Retina (tissue), 1 donor: ENCODE data around the gene SORBS2.
A peak's percentile ranks its signal among the peaks of the same experiment; 100 is the strongest.

ENCODE experiments used
- DNase-seq: peaks from one replicate; pipeline ENCODE4 v3.0.0-alpha.2; 2016

The SORBS2 gene

DNA sequence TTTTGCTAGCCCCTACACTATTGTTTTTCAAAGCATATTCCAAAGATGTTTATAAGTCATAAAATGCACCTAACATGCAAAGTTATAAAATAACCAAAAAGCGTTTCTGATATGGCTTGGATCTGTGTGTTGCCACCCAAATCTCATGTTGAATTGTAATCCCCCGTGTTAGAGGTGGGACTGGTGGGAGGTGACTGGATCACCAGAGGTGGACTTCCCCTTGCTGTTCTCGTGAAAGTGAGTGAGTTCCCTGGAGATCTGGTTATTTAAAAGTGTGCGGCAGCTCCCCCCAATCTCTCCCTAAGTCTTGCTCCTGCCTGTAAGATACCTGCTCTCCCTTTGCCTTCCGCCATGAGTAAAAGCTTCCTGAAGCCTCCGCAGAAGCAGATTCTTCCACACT lies 22.8 kb upstream of the SORBS2 start:
- no peak for DNase-seq

DNA sequence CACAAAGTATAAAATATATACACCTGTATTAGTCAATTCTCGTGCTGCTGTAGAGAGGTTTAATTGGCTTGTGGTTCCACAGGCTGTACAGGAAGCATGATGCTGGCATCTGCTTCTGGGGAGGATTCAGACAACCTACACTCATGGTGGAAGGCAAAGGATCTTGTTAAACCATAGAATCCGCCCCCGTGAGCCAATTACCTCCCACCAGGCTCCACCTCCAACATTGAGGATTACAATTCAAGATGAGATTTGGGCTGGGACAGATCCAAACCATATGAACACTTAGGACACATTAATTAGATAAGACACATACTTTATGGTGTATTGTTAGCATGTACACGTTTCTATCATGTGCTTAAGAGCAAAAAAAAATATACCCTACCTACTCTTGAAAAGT lies 22.1 kb upstream of the SORBS2 start:
- DNase-seq = no peak

DNA sequence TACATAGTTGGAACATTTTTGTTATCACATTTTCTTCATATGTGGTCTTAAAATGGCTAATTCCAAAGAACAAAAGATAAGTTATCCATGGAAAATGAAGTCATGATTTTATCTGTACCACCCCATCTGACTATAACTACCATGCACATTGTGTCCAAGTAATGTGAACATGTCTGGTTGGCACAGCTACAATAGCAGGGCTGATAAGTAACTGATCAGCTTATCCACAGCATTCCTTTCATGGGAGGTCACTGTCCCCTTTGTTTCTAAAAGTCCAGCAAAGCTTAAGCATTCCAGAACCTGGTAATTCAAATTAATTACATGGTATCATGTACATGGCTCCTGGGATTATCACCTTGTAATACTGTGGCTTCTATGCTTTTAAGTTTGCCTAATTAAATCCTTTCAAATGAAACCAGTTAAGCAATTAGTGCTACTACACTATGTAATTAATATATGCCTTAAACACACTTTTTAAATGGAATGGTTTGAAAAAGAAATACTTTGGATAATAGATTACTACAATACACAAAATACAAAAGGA lies 21.1 kb upstream of the SORBS2 start:
- DNase-seq = no peak

DNA sequence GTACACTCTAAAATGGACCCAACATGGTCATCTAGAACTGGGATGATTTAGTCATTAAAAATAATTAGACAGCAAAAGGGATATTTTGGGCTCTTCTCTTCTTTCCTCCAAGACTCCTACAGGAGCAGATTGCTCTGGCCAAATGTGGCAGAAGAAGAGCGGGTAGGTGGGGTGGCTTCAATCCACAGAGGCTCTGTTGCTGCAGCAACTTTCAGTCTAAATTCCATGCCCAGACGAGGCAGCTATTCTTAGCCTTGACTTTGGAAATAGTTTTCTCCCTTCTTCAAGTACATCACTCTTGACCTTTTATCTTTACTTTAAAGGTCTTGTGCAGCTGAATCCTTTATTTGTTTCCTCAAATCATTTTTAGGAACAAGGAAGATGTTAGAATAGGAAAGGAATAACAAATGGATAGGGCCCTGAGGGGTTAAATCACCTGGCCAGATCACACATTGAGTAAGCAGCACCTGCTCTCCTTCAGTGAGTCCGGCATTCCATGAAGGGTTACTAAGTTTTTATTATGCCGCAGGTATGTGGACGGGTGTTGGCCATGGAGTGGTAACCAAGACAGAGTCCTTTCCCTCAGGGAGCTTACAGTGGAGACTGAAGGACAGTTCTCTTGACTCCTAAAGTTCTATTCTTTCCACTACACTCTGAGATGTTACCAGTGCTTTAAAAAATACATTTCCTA lies 19.3 kb upstream of the SORBS2 start:
- DNase-seq = no peak

DNA sequence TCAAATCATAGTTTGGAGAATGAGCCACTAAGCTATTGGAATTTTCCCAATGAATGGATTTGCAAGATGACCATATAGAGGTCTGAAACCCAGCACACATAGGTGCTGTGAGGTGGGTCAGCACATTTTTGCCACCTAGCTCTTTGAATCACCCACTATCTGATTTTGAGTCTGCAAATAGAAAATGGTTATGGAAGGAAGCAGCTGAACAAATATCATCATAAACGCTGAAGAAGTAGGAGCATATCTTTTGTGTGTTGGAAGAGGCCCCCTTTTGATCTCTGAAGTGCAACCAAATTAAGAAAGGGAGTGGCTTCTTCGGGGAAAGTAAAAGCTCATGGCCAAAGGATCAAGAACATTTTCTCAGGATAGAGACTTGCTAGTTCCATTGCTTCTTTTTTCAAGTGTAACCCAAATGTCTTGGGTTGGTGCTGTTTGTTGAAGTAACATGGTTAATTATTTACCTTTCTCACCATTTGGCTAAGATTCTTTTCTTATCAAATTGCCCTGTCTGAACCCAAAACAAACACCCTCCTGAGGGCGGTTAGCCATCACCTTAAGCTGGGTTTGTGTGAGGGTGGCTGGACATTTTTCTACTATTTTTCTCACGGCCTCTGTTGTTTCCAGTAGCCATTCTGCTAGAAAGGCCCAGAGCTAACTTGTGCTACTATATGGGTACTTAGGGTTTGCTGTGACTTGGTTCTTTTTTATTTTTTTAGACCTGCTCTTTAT lies 18.4 kb upstream of the SORBS2 start:
- DNase-seq = no peak

DNA sequence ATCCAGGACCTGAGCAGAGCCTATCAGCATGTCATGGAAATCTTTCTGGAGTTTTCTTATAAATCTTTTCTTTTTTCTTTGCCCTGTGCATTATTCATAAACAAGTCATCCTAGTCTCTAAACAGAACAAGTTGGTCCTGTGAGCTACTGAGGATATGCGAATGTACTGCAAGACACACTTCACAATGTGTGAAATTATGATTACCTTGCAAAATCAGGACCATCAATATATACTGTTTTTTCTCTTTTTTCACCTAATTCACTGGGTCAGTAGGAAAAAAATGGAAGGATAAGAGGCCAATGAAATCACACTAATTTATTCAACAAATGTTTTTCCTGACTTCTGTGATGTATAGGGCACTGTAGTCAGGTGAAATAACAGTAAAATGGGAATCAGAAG lies 14.4 kb upstream of the SORBS2 start:
- no peak for DNase-seq

DNA sequence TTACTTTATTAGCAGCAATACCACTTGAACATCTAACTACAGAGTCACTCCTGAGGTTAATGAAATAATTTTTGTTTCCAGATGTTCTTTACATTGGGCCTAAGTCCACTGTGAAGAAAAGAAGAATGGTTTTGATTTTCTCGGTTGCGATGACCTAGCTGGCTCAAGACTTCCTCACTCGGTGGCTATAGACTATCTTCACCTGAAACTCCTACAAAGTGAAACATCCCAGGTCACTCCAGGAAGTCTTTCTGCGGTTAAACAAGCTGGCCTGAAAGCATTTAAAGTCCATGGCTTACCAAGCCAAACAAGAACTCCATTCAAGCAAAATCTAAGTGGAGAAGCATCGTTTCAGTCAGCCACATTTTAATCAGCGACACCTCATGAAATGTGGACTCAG lies 13.7 kb upstream of the SORBS2 start:
- DNase-seq = no peak

DNA sequence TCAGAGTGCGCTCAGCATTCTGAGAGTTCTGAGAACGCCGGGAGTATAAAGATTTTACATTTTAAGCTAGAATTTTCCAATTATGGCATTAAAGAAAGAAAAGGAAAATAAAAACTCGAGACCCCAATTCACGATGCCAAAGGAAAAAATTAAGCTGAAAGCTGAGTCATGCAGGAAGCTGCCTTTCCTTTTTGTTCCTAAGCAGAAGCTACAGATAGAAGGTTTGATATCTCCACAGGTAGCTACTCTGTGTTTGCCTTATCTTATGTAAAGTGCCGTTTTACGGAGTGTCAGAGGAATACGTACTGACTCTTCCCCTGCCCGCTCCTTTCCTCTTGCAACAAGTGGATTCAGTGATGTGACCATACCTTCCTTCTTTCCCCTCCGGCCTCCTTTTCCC lies 10.8 kb upstream of the SORBS2 start:
- no peak for DNase-seq

DNA sequence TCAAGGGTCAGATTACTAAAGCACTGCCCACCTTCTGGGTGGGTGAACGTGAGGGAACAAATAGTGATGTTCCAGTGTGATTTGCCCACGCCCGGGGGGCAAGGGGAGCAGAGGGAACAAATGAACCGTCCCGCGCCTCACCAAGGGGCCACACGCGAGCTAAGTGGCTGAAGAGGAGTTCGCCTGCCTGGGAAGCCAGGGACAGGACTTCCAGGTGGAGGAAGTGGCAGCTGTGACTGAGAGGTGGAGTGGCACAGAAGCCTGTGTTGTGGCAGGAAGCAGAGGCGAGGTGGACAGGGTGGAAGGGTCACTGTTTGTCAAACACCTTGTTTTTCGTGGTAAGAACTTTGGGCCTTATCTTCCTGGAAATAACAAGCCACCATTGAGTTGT lies 9.0 kb upstream of the SORBS2 start:
- no peak for DNase-seq

DNA sequence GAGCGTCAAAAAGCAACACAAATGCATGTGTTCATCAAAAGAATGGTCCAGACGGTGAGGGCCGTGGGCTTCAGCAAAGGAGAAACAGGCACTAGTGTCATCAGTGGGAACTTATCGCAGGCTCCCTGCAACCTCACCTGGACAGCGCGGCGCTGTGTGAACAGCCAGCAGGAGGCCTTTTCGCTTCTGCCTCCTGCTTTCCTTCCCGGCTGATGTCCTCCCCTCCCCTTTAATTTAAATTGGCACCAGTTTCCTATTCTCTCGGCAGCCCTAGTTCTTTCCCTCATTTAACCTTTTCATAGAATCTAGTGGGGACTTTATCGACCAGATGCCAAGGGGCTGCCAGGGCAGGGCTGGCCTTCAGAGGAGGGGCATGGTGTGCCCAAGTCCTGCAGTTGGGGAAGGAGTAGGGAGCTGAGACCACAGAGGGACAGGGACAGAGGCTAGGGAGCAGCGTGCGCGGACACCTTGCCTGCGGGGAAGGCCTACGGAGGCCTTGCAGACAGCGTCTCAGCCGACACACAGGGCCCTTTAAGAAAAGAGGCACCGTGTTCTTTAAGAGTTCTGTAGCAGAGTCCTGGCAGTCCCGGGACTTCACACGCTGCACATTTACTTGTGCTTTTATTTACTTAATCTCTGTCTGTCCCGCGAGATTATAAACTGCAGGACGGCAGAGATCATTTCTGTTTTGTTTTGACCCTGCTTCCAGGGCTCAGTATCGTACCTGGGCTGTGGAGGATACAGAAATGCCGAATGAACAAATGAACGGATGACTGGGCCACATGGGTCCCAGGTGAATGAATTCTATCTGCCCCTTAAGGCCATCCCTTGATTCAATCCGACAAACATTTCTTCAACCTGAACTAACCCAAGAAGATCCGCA lies 8.4 kb upstream of the SORBS2 start:
- DNase-seq = peak; percentile 62

DNA sequence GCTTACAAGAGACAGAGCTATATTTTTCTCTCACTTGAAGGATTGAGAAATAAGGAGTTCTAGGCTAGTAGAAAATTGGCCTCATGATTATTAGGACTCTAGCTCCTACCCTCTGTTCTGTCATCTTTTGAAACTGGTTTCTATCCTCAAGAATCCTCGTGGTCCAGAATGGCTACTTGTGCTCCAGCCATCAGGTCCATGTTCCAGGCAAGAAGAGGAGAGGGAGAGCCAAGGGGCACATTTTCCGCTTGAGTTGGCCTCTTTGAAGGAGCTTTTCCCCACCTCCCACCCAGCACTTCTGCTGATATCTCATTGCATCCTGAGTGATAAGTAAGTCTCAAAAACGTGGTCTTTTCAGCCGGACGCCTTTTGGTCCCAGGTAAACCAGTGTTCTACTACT lies 7.2 kb upstream of the SORBS2 start:
- no peak for DNase-seq

DNA sequence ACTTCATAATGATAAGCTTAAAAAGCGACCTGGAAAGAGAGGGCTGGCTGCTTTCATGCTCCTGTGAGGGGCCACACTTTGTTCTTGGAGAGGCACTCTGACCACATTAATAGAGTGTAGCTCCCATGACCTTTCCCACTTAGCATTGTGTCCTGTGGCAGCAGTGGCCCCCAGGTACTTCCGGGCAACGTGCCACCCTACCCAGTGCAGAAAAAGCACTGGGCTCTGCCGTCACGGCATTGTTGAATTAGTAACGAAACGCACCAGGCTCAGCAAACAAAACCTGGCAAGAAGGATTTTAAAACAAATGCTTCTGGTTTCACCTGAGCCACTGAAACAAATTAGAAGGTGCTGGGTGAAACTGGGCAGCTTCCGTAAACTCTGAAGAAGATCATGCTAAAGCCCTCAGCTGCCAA lies 5.4 kb upstream of the SORBS2 start:
- no peak for DNase-seq

DNA sequence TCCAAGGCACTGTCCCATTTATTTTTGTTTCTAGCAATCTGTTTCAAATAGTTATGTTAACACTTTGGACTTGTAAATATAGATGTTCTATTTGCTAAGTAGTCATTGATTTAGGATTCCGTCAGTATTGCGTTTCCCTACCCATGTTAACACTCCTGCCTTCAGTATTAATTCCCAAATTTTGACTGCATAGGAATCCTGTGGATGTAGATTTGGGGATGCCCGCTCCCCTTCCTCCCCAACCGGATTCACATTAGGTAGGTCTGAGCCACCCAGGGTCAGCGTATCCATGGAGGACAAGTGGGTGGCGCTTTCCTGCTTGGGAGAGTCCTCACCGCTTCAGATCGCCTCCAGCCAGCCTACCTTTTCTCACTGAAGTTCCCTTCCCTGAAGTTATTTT lies 1.1 kb upstream of the SORBS2 start:
- no peak for DNase-seq

DNA sequence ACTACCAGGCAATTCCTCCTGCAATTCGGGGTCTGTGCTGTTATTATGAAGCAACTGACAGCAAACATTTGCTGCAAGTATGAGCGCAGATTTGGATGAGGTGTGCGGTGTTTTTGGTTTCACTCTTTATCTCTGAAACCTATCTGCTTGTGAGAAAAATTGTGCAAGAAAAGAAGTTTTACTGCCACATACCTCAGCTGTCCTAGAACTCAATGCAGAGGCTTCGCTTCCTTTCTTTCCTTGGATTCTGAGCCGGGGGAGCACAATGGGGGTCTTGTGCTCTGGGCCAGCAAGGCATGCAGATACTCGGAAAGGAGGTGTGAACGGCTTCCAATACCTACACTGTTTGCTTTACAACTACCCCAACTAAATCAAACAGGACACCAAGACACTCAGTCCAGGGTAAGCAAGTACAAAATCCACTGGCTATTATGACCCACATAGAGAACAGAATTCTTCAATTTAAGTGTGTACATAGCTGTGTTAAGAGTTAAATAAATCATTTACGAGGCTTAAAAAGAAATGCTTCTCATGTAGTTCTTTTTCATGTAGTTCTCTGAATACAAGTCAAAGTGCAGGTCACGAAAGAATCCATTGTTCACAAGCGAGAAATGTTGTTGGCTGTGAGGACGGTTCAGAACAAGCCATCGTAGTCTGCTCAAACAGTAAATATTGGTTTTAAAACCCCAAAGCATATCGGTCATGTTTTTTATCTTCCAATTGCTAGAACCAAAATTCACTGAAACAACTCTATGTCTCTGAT lies 1.1 kb downstream of the SORBS2 start:
- DNase-seq = peak; percentile 68

DNA sequence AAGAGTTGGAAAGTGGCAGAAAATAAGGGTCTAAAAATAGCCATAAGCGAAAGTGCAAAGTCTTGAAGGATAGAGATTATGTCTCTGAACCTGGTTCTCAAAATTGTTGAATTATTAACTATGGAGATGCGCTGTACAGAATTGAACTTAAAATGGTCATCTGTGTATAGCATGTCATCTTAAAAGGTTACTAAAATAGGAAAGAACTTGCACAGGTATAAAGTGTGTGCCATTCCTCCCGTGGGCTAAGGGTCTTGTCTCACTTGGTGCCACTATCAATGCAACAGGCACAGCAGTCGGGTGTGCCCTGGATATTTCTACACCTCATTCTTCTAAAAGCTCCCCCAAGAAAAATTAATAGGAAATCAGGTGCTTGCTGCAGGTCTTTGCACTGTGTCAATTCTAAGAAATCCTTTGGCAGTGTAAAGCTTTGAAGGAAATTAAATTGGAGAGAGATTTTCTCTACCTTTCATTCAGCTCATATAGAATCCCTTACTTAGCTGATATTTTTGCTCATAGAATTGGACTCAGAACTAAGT lies 2.4 kb downstream of the SORBS2 start:
- no peak for DNase-seq

DNA sequence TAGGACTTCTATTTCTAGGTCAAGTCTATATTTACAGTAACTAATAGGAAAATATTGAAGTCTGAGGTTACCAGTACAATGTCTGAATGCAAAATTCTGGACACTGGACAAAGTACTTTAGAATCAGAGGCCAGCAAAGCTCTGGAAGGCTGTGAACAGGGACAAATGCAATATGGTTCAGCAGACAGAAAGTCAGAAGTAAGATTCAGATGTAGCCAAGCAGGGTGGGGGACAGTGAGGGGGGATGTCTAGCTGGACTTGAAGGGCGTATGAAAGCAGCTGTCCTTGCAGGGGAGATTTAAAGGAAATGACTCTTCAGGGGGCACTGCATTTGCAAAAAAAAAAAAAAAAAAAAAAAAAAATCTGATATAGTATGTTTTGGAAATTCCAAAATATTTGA lies 2.9 kb downstream of the SORBS2 start:
- DNase-seq = no peak

DNA sequence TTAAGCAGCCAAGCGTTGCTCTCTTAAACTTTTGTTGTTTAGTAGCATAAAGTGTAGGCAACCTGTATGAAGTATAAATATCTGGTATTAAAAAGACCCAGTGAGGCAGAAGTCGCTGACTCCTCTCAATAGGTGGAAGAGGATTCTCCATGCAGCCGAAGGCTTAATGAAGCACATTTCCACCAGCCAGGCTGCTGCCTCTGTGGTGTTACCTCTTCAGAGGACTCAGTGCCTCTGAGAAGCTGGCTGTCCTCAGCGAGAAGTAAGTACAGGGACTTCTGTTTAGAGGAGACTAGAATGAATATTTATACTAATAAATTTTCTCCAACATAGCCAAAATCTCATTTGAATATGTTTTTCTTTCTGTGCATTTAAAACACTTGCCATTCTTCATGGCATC lies 6.0 kb downstream of the SORBS2 start:
- no peak for DNase-seq

DNA sequence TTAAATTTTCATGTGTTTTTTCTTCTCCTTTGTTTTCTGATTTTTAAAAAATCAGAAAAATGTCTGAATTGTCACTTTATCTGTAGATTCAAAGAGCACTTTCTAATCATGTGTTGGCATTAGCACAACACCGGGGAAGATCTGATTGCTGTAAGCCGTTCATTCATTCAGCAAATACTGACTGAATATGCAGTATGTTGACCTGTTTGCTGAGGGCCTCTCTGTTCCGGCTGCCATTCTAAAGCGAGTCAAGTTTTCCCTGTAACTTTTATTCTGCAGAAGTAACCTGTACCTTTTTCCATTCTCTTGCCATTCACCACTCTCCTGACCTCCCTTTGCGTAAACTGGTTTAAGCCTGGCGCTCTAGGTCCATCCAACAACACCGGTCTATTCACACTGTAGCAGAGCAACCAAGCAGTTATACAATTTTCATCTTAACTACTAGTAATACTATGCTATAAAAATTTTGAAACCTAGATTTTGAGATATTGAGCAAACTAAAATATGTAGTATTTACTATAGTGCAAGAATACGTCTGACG lies 6.7 kb downstream of the SORBS2 start:
- no peak for DNase-seq

DNA sequence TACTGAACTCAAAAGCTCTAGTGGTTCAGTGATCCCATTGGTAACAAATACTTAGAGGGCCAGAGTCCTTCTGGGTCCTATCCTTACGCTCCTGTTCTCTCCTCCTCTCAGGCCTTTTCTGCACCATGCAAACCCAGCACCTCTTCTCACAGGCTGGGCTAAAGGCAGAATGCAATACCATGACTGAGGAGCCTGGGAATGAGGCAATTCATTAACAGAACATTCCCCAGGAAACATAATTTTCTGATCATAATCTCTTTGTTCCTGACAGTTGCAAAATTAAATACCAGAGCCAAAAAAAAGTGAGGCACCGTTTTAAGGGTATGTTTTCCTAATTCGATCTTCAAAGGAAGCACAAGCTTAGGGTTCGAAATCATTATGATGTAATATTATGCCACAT lies 9.0 kb downstream of the SORBS2 start:
- DNase-seq = no peak

DNA sequence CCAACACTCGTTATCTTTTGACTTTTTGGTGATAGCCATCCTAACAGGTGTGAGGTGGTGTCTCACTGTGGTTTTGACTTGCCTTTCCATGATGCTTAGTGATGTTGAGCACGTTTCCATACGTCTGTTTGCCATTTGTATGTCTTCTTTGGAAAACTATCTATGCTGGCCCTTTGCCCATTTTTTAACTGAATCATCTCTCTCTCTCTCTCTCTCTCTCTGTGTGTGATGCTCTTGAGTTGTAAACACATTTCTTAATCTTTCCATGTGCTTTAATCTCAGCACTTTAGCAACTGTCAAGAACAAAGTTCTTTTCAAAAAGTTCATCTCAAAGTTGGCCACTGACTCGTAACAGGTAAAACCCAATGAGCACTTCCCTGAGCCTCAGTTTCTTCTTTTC lies 10.5 kb downstream of the SORBS2 start:
- no peak for DNase-seq

DNA sequence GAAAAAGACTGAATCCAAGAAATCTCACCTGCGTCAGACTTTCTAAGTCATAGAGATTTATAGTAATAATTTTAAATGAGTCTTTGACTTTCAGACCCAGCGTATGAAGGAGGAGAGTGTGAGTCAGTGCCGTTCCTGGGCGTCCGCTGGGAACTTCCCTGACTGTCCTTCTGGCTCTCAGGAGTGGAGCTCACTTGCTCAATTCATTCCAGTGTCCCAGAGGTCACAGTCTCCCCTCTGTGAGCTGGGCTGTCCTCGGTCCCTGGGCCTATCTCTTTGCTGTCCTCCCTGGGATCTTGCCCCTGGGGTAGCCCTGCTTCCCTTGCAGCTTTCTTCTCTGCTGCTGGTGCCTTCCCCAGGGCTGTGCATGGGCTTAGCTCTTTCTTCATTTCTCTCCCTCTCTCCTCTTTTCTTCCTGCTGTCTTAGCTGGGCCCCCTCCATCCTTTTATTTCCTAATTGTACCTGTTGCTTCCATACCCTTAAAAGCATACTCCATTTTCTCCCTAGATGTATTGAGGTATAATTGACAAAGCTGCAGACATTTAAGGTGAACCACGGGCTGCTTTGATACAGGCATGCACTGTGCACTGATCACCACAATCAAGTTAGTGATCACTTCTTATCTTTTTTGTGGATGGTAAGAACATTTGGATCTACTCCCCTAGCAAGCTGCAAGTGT lies 11.6 kb downstream of the SORBS2 start:
- DNase-seq = no peak

DNA sequence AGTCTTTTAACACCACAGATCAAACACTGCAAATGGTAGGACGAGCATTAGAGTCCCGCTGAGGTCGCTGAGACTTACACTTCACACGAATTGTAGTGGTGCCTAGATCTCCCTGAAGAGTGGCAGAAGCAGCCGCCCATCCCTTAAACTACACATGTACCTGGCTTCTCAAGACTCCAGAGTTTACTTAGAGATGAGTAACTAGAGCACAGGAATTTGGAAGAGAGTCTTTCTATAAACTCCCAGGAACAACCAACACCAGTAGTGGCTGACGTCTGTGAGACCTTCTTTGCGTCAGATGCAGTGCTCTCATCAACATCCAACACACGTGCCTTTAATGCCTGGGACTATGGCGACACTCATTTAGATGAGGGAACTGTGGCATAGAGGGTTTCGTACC lies 12.6 kb downstream of the SORBS2 start:
- DNase-seq = no peak
